Daoy (cell line): ENCODE results near the gene NPR1. TPM values are rescaled to one million over a fixed set of nuclear protein-coding genes. Genes with fewer than 3 reads are reported as not detected.
"Not testable (repeated sequence)": the region's sequence is repeated elsewhere in the genome, so short reads cannot be mapped to it uniquely, and the experiment has no call there.

Experiments
- DNase-seq: peaks from one replicate; pipeline ENCODE4 v3.0.0-alpha.2; 2015; ENCODE audit warnings: low read depth
- total RNA-seq: library from RNA; depleted of rRNA; stranded (reverse); fragments of >200 nt; shearing (Covaris generic); gene quantifications from 2 replicates; pipeline ENCODE4 v1.2.3, GENCODE V29; 2014

NPR1 gene
- total RNA-seq, 1 experiment from 2014 or later = not detected

DNA sequence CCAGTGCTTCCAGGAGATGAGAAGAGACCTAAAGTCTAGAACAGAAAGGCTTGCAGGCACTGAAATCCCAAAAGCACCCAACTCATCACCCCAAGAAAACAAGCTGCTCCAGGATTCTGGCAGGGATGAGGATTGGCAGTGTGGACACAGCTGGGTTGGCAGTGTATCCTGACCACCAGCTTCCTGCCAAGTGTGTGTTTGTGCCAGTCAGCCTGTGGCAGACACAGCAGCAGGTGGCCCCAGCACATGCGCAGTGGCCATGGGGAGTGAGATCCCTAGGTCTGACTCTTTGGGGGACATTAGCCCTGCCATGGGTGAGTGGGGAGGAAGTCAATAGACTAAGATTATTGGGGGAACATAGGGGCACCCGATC is 28.6 kb upstream of the NPR1 start:
- peak; percentile 44 for DNase-seq

DNA sequence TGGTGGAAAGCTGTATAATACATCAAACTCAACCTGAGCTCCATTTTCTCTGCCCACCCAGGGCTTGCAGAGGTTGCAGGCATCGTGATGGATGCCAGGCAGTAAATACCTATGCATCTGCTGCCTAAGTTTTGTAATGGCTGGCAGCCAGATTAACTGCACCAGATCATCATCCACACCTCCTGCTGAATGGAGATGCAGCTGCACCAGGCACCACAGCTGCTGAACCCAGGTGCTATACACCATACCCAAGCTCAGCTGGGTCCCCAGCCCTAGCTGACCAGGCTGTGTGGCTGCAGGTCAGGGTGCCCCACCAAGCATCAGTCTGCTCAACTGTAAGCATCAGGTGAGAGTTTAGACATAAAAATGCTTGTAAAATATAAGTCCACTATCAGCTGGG is 26.7 kb upstream of the NPR1 start:
- no peak for DNase-seq

GRCh38 chr1:153652805-153653500 is 25.5 kb upstream of the NPR1 start:
- peak; percentile 46 for DNase-seq

DNA sequence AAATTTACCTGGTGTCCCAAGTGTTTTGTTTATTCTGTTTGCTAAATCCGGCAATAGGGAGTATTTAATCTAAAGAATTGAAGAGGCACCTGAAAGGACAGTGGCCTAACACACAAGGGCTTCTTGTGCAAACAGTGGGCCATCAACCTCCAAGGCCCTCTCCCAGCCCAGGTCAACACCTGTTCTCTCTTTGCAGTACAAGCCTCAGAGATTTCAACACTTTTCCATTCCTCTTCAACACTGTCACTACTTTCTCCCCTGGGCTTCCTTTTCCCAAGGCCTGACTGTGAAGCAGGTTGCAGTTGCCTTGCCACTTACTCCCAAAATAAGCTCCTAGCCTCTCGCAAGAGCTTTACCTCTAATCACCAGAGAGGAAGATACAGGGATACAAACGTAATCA is 23.2 kb upstream of the NPR1 start:
- no peak for DNase-seq

DNA sequence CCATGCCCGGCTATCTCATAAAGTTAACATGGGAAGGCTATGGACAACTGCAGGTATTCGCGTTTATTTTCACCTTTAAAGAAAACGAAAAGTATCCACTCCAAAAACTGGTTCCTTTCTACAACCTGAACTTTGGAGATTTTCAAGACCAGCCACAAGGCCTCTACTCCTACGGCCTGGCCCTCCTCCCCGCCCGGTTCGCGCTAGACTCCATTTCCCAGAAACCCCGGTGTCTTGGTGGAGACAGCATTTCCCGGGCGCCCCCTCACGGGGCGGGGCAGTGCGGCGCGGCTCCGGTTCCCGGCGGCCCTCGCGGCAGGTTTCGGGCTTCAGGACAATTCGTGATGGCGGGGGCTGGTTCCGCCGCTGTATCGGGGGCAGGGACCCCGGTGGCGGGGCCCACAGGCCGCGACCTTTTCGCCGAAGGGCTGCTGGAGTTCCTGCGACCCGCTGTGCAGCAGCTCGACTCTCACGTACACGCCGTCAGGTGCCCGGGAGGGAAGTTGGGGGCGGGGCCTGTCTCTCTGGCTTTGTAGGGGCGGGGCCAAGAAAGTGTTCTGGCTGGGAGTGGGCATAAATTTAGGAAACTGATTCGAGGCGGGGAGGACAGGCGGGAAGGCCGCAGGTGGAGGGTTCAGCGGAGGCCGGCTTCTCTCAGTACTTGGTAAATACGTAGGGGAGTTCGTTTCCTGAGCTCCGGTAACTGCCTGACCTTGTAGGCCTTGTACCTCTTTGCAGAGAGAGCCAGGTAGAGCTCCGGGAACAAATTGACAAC is 19.9 kb upstream of the NPR1 start, which contains the start of gene SNAPIN:
TSS of gene SNAPIN (plus strand) at position 304 of the 775 bp plus-strand sequence. CDS start at position 345, 41 bp downstream.
- DNase-seq = peak; percentile 91

- no peak for DNase-seq
These were observed 19.3 kb upstream of the NPR1 start for GRCh38 chr1:153659175-153659534.

DNA sequence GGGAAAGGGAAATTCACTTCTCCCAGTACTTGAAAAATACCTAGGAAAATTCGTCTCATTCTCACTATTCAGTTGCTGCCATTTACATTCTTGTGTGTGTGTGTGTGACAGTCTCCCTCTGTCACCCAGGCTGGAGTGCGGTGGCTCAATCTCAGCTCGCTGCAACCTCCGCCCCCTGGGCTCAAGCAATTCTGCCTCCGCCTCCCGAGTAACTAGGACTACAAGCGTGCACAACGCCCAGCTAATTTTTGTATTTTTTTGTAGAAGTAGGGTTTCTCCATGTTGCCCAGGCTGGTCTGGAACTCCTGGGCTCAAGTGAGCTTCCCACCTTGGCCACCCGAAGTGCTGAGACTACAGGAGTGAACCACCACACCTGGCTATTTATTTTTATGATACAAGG is 18.8 kb upstream of the NPR1 start:
- DNase-seq = no peak

DNA sequence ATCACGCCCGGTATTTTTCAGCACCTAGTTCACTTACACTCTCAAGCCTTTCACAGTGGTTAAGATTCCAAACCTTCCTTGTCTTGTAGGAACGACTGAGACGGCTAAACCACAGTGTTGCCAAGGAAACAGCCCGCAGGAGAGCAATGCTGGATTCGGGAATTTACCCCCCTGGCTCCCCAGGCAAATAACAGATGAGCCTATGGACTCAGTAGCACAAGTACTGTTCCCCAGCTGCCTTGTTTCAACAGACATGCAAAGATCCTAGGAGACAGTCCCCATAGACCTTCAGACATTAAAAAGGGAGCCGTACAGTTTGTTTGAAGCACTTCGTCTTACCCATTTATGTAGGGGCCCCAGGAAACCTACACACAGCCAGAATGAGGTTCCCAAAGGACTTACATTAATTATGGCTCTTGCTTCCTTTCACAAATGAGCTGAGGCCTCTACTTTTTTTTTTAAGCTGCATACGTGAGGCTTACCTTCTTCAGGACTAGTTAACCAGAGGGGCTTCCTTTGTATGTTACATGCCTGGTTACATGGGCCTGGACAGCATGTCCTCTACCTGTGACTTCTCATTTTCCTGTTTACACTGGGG is 17.3 kb upstream of the NPR1 start:
- peak; percentile 36 for DNase-seq

DNA sequence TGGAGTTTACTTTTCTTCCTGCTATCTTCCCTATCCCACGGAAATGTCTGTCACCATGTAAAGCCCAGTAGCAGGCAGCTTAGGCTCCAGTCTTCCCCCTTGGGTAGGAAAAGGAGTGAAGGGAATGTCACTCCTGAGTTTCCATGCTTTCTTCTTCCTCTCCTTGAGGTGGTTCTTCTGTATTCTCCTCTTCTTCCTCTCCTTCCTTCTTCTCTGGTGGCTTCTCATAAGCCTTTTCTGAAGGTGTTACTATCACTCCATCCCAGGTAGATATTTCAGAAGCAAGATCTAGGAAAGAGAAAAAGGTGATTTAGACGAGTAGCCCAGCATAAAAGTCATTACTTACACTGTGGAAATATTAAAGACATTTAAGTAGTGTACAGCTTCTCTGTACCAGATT is 16.2 kb upstream of the NPR1 start:
- no peak for DNase-seq

DNA sequence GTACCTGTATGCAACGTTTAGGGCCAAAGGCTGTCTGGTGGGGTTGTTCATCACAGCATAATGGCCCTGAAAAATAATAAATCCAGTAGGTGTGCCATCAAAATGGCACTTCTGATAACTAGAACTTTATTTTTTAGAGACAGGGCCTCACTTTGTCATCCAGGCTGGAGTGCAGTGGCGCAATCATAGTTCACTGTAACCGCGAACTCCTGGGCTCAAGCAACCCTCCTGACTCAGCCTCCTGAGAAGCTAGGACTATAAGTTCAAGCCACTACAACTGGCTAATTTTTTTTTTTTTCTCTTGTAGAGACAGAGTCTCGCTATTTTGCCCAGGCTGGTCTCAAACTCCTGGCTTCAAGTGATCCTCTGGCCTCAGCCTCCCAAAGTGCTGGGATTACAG is 15.3 kb upstream of the NPR1 start:
- no peak for DNase-seq

GRCh38 chr1:153667439-153667838 is 11.0 kb upstream of the NPR1 start:
- DNase-seq = no peak

DNA sequence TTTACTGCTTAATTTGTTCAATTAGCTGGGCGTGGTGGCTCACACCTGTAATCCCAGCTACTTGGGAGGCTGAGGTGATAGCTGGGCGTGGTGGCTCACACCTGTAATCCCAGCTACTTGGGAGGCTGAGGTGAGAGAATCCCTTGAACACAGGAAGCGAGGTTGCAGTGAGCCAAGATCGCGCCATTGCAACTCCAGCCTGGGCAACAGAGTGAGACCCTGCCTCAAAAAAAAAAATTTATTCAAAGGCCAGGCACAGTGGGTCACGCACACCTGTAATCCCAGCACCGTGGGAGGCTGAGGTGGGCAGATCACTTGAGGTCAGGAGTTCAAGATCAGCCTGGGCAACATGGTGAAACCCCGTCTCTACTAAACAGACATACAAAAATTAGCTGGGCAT is 9.8 kb upstream of the NPR1 start:
- not testable (repeated sequence) for DNase-seq

DNA sequence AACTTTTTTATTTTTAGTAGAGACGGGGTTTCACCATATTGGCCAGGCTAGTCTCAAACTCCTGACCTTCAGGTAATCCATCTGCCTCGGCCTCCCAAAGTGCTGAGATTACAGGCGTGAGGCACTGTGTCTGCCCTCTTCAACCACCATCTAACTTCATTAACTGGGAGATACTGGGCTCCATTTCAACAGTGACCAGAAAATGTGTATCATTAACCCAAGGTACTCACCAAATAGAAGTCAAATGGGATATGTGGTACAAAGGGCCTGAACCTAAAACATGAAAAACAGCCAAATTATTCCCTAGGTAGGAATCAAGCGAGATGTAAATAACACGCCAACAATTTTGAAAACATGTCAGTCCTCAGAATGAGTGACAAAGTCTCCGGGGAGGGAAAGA is 8.9 kb upstream of the NPR1 start:
- DNase-seq = no peak

GRCh38 chr1:153670257-153670858 is 8.1 kb upstream of the NPR1 start:
- DNase-seq = no peak

GRCh38 chr1:153670859-153671627 is 7.4 kb upstream of the NPR1 start, which contains the start of gene ILF2:
ILF2 (minus strand) TSS chr1:153670993; CDS start chr1:153670922, 71 bp downstream.
- peak; percentile 98 for DNase-seq

- DNase-seq = peak; percentile 82
These were observed 6.7 kb upstream of the NPR1 start for GRCh38 chr1:153671628-153672353.

GRCh38 chr1:153673511-153673910 is 5.0 kb upstream of the NPR1 start:
- DNase-seq = no peak

GRCh38 chr1:153677718-153678518 is 570 bp upstream of the NPR1 start:
- DNase-seq = peak; percentile 61

- no peak for DNase-seq
These were observed 1.0 kb downstream of the NPR1 start for GRCh38 chr1:153679337-153680119.

GRCh38 chr1:153680120-153680403 is 1.6 kb downstream of the NPR1 start:
- no peak for DNase-seq
